Stimulated activated CD4-positive, alpha-beta T cell treated with anti-CD3 and anti-CD28 coated beads, Interleukin-2, amount 100 ng/mL, for 24 hours (primary cell): ENCODE measurements around the gene PRKCE.

Experiments used
- DNase-seq, 2 donors: peaks; one replicate each; pipeline ENCODE4 v3.0.0-alpha.2; 2020

PRKCE gene

GRCh38 chr2:45816272-45816671 is 164.8 kb downstream of the PRKCE start:
- no peak for DNase-seq

- no peak for DNase-seq
Observed at GRCh38 chr2:45818591-45818990, 167.1 kb downstream of the PRKCE start.

DNA sequence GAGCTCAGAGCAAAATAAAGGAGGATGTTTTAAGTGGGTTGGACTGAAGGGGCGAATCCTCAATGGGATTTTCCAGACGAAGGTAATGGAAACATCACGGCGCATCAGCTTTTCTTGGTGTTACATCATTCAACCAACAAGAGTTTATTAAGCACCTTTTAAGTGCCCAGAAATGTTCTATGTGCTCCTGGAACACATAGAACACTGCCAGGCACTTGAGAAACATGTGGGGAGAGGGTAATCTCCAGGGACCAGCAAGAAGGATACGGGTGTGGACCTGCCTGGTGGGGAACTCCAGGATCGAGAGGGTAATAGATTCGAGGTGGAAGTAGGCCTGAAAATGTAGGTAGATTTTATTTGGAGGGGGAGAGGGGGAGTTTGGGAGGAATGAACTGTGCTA is 168.6 kb downstream of the PRKCE start:
- no peak for DNase-seq

DNA sequence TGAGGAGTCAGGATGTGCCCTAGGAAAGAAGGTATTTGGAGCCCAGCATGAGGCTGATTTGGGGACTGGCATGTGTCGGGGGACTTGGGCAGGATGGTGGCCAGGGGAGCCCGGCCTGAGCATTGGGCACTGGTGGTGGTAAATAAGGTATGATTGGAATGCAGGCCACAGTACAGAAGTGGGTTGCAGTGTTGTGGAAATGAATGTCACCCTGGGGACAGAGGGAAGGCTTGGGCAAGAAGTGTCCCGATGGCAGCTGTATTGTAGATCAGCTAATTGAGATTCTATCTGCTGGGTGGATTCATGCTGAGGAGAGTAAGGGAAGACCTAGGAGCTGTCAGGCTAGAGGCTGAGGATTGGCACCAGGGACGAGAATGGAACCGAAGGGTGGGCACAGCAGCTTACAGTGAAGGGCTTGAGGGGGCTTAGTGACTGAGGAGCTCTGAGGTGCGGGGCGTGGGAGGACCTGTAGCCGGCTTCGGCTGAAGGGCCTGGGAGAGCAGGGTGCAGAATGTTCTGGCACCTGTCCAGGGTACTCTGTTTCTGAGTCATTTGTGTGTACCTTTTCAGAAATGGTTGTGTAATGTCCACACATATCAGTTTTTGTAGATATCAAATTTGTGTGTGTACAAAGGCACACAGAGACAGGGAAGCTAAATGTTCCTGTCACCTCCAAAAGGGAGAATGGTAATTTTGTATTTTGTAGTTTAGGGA is 170.2 kb downstream of the PRKCE start:
- no peak for DNase-seq

GRCh38 chr2:45822272-45822630 is 170.8 kb downstream of the PRKCE start:
- DNase-seq = no peak

- no peak for DNase-seq
Observed at GRCh38 chr2:45823723-45824206, 172.3 kb downstream of the PRKCE start.

DNA sequence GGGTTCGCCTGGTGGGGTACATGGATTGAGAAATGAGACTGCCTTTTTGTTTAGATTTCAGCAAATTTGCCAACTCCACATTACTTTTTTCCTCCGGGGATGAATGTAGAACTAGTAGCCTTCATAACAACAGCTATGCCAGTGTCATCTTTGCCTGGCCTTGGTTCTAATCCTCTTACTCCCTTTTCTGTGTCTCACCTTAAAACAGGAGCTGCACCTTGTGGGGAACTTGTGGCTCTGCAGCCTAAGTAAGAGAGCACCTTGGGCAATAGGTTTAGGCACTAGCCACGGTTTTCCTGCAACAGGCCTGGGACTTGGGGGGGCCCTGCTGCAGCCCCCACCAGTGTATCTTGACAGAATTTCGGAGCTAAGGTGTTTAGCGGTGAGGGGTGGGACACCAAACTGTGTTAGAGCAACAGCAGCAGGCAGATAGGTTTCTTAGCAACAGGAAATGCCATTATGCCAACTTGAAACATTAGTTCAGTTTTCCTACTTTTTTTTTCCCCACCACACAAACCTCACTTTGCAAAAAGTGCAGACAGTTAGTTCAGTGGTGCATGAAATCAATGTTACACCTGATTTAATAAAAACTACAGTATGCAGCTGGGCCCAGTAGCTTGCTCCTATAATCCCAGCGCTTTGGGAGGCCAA is 173.7 kb downstream of the PRKCE start:
- DNase-seq = no peak

DNA sequence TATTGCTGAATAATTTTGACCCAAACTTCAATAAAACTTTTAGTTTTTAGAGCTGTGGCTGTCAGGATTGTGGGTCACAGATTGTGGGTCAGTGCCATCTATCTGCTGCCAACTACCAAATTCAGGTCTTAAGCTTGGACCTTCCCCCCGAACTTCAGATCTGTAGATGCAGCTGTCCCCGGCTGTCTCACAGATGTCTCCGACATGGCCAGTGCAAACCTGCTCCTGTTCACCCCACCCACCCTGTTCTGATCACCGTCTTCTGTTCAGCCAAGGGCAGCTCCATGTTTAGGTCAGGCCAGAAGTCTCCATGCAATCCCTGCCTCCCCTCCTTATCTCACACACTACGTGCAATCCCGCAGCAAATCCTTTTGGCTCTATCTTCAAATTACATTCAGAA is 175.0 kb downstream of the PRKCE start:
- DNase-seq = no peak

DNA sequence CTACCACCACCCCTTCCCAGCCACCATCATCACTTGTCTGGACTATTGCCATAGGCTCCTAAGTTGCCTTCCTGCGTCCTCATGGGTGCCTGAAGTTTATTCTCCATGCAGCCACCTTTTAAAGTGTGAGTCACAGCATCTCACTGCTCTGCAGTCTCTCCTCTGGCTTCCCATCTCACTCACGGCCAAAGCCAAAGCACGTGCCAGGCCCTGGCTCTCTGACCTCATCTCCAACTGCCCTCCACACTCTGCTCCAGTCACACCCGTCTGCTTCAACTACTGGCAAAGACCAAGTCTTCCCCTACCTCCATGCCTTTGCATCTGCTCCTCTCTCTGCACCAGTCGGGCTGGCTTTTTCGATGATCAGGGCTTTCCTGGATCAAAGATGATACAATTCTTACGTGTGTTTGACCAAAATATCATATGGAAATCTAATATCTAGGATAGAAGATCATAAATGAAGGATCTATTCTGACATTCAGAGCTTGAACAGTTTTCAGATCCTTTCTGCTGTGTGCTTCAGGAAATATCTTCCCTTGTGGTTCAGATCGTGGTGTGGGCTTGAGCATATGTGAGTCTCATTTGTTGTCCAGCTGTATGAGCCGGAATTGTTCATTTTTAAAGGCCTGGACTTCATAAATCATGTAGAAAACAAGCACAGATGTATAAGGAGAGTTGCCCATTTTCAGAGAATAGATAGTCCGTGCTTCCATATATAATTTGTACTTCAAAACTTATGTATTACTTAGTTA is 175.6 kb downstream of the PRKCE start:
- no peak for DNase-seq

DNA sequence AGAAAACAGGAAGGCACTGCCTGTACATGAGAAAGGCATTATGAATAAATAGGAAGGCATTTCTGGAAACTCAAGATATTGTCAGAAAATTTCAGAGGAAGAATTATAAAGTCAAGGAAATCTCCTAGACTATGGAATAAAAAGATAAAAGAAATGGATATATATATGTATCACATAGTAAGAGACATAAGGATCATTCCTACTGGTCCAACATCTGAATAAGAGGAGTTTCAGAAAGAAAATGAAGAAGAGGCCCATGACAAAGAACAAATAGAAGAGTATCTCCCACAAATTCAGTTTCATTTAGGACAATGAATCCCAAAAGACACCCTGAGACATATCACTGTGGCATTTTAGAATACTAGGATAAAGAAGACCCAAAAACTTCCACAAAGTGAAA is 178.8 kb downstream of the PRKCE start:
- DNase-seq = no peak

DNA sequence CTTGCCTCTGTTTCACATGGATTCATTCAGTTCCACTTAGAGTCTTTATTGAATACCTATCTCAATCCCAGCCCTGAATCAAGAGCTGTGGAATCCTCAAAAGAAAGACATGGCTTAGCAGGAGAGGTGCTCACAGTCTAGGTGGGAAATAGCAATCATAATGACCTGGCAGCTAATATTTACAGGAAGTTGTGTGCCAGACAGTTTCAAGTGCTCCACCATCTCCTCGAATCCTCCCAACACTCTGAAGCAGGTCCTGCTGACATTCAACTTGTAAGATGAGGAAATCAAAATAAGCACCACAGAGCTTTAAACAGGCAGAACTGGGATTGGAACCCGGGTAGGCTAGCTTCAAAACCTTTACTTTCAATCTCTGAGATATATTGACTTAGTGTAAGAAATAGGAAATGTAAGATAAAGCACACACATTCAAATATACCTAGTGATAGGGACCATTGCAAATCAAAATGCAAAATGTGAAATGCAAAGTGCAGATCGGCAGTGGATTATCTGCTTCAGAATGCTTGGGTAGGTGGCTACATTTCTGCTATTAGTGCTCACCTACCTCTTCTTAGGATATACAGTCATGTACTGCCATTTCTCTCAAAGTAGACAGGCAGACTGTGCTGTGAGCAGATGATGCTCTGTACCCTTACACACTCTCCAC is 182.0 kb downstream of the PRKCE start:
- no peak for DNase-seq

- DNase-seq = no peak
Observed at GRCh38 chr2:45833968-45834344, 182.5 kb downstream of the PRKCE start.

DNA sequence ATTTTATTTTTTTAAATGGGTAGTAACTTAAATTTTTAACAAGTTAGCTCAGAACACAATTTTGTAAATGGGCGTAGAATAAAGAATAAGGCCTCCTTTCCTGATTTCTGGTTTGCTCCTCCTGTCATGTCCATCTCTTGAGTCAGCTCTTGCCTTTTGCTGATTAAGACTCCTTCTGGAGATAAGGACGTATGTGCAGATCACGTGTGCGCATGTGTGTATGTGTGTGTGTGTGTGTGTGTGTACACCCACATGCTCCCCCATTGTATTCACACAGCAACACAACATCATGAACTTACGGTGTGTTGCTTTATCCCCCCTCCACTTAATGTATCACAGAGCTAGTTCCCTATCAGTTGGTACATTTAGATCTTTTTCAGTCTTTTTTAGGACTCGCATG is 182.9 kb downstream of the PRKCE start:
- no peak for DNase-seq

GRCh38 chr2:45834858-45835257 is 183.4 kb downstream of the PRKCE start:
- no peak for DNase-seq

DNA sequence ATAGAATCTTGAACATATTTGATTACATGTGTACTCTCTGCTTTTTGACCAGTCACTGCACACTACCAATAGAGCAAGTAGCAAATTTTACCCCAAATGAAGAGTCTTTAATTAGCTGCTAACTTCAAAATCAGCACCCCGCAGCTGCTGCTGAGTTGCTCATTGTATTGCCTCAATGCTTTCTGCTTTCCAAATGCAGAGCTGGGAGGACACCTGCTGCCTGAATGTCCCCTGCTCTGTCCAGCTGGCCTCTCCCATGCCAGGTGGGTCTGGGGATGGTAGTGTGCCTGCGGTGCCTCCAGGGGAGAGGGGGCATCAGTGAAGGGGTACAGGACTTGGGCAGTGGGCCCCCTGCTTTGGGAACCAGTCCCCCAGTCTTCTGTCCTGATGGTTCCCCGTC is 184.8 kb downstream of the PRKCE start:
- no peak for DNase-seq

DNA sequence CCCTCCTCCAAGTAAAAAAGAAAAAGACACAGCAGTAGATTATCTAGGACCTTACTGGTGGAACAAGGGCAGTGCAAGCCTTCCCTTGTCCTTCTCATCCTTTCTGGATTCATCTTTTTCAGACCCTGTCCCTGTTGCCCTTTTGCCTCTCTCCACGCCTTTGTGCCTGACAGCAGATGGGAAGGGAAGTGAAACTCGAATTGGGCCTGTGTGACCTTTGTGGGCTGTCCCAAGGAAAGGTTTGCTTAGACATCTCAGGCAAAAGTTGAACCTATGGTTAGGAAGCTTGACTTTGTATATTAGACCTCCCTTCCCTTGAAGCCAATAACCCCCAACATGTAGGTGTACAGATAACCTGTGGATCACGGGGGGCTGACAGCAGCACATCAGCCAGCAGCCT is 185.3 kb downstream of the PRKCE start:
- no peak for DNase-seq

- no peak for DNase-seq
Observed at GRCh38 chr2:45837812-45838341, 186.4 kb downstream of the PRKCE start.

DNA sequence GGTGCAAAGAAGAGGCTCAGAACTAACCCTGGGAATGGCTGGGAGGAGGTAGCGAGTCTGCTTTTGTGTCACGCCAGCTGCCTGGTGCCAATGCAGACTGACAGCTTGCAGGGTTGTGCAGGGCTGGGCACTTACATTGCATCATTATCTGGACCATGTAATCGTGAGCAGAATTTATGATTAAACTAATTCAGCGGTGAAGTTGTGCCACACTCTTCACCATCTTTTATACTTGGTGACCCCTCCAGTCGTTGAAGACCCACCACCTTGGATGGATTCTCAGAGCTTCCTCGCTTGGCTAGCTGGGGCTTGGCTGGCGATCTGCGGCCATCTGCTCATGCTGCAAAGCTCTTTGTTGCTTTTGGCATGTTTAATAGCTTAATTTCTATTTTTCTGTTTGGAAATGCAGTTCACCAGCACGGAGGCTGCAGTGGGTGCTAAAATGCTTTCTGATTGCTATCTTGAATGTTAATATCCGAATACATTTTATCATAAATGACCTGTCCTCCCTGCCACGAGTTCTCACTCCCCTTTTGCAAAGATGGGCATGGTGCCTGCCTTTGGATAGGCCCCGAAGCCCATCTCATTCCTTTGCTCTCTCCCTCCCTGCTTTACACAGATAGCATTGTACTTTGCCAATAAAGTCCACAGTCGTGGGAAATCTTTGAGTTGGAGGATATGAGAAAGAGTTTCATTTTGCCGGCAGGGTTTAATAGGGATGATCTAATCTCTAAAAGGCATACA is 188.2 kb downstream of the PRKCE start:
- no peak for DNase-seq

GRCh38 chr2:45840481-45840880 is 189.0 kb downstream of the PRKCE start:
- DNase-seq = no peak

DNA sequence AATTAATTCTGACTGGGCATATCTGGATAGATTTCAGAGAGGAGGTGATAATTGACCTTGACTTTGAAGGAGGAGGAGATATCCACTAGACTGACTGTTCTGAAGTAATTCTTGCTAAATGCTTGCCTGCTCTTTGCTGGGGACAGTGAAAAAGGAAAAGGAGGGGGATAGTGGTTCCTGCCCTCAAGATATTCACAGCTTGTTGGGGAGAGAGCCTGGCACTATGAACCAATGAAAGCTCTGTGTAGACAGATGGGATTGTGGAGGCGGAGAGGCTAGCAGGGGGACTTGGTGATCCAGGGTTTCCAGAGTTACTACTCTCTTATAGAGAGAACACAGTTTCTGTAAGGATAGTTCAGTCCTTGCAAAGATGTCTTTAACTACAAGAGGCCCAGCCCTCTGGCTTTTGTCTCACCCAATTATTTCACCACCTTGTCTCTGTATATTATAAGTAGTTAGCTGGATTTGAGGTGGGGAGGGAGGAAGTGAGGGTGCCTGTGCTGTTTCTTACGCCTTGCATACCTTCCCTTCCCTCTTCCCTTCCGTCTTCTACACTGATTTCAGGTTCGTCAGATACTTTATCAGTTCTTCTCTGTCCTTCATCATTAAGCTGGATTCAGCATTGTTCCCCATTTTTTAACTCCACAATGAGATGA is 190.4 kb downstream of the PRKCE start:
- no peak for DNase-seq

DNA sequence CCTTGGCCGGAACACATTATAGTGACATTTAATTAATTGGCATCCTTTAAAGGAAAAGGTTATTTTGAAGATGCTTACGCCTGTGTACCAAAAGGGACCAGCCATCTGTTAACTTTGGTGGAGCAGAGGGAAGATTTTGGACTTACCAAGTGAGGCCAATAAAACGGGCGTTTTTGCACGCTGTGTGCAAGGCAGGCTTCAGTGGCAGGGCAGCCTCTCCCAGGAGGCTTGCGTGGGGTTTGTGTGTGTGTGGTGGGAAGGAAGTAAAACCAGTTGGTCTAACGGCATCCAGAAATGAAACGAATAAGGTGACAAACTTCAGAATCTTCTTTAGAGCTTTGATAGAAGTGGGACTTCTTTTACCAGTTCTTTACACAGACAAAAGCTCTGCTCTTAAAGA is 191.7 kb downstream of the PRKCE start:
- no peak for DNase-seq
